Astrocyte (in vitro differentiated cells and primary cell): ENCODE data around the gene SCN2B. TPM values are rescaled to one million over a fixed set of nuclear protein-coding genes. Genes with fewer than 3 reads are reported as not detected.

Source experiments
- DNase-seq: peaks from one replicate; pipeline ENCODE4 v3.0.0-alpha.2; 2010; ENCODE audit warnings: low read depth
- FAIRE-seq: peaks from 2 replicates; lab custom pipeline; 2011; peaks lifted over from hg19 to GRCh38; lab: Jason Lieb, UNC
- H2AFZ ChIP-seq: 2 replicates; pipeline ENCODE4 v1.6.0; 2012; ENCODE audit warnings: low read depth, low read length, inconsistent platforms
- H3K27ac ChIP-seq: 2 replicates; pipeline ENCODE4 v1.5.1; 2011; ENCODE audit warnings: low read depth, low read length, inconsistent platforms
- H3K27me3 ChIP-seq: 2 replicates; pipeline ENCODE4 v1.6.0; 2011; ENCODE audit warnings: low read length, inconsistent platforms; ENCODE audit not compliant: insufficient read depth
- H3K36me3 ChIP-seq: 2 replicates; pipeline ENCODE4 v1.5.1; 2011; ENCODE audit warnings: low read length, inconsistent platforms; ENCODE audit not compliant: insufficient read depth
- H3K4me1 ChIP-seq: 2 replicates; pipeline ENCODE4 v1.5.1; 2011; ENCODE audit warnings: low read length, inconsistent platforms; ENCODE audit not compliant: insufficient read depth
- H3K4me2 ChIP-seq: 2 replicates; pipeline ENCODE4 v1.6.0; 2012; ENCODE audit warnings: low read length, inconsistent platforms
- H3K4me3 ChIP-seq: 2 replicates; pipeline ENCODE4 v1.5.1; 2011; ENCODE audit warnings: low read depth, mild to moderate bottlenecking, low read length, inconsistent platforms; ENCODE audit not compliant: insufficient read depth
- H3K79me2 ChIP-seq: 2 replicates; pipeline ENCODE4 v1.6.0; 2012; ENCODE audit warnings: mild to moderate bottlenecking, low read length, inconsistent platforms; ENCODE audit not compliant: insufficient read depth
- H3K9ac ChIP-seq: 2 replicates; pipeline ENCODE4 v1.6.0; 2012; ENCODE audit warnings: mild to moderate bottlenecking, low read length, inconsistent platforms
- H3K9me3 ChIP-seq: 2 replicates; pipeline ENCODE4 v1.5.1; 2012; ENCODE audit warnings: low read depth, mild to moderate bottlenecking, low read length, inconsistent platforms; ENCODE audit not compliant: insufficient read depth
- H4K20me1 ChIP-seq: 2 replicates; pipeline ENCODE4 v1.6.0; 2012; ENCODE audit warnings: low read length, inconsistent platforms; ENCODE audit not compliant: insufficient read depth
- H3K27ac Mint-ChIP-seq: one replicate; pipeline ENCODE4 v1.8.0; 2021; ENCODE audit warnings: mild to moderate bottlenecking, mixed read lengths; ENCODE audit not compliant: unreplicated experiment
- H3K27me3 Mint-ChIP-seq: one replicate; pipeline ENCODE4 v1.8.0; 2021; ENCODE audit warnings: low read depth, mixed read lengths; ENCODE audit not compliant: unreplicated experiment
- H3K36me3 Mint-ChIP-seq: one replicate; pipeline ENCODE4 v1.8.0; 2021; ENCODE audit warnings: low read depth, mixed read lengths; ENCODE audit not compliant: unreplicated experiment
- H3K4me1 Mint-ChIP-seq: one replicate; pipeline ENCODE4 v1.8.0; 2021; ENCODE audit warnings: low read depth, mixed read lengths; ENCODE audit not compliant: unreplicated experiment
- H3K4me3 Mint-ChIP-seq: one replicate; pipeline ENCODE4 v1.8.0; 2021; ENCODE audit warnings: mild to moderate bottlenecking, moderate library complexity, mixed read lengths; ENCODE audit not compliant: unreplicated experiment
- H3K9me3 Mint-ChIP-seq: one replicate; pipeline ENCODE4 v1.8.0; 2021; ENCODE audit warnings: mild to moderate bottlenecking, mixed read lengths; ENCODE audit not compliant: unreplicated experiment
- EZH2 ChIP-seq: IDR thresholded peaks from 2 replicates; pipeline ENCODE4 v1.6.1; 2012; ENCODE audit warnings: mild to moderate bottlenecking, low read length, inconsistent platforms; ENCODE audit not compliant: insufficient read depth
- total RNA-seq: library from RNA; stranded (reverse); gene quantifications from 2 replicates; pipeline ENCODE4 v1.2.1, GENCODE V29; 2021
- TF ChIP-seq, protein P1 (sequence below): IDR thresholded peaks from 2 replicates; pipeline ENCODE4 v1.5.1; 2011; ENCODE audit warnings: low read depth, mild to moderate bottlenecking, inconsistent platforms, low read length, moderate library complexity; ENCODE audit not compliant: insufficient read depth

SCN2B gene
- total RNA-seq, 1 donor from 2014 or later = 0.18 TPM

DNA sequence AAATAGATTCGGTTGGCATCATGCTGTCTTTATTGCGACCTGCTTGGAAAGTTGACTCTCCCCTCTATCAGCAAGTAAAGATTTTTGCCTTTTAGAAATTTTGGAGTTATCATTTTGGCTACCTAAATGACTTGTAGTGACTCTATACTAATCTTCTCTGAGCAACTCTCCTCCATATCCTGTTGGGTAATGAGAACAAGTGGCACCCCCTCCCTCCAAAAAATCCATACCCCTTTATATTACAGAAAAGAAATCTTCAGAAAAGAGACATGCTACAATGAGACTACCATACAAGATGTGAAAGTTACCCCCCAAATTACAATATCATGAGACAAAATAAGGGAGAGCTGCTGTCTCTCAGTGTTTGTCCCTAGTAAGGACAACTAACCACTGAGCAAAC is 47.1 kb upstream of the SCN2B start:
- Histone ChIP-seq H3K36me3 (no peaks in the 10 kb centered on the region), H3K4me3 (no peak overlapping the region), H3K4me2 (no peak overlapping the region), H3K27me3 (peaks cover 12% of the 10 kb centered on the region), H3K9me3 (no peaks in the 10 kb centered on the region), H4K20me1 (no peaks in the 10 kb centered on the region), H3K79me2 (no peaks in the 10 kb centered on the region), H3K4me1 (no peaks in the 10 kb centered on the region), H3K27ac (no peak overlapping the region), H2AFZ (no peak overlapping the region), H3K9ac (no peak overlapping the region)
- TF ChIP-seq EZH2 = no peak
- DNase-seq = no peak
- H3K27me3 Mint-ChIP-seq = peaks cover 9% of the 10 kb centered on the region
- no peak overlapping the region for H3K4me3 Mint-ChIP-seq
- H3K36me3 Mint-ChIP-seq = peaks cover 3% of the 10 kb centered on the region
- FAIRE-seq = no peak
- no peak overlapping the region for H3K27ac Mint-ChIP-seq
- H3K9me3 Mint-ChIP-seq = no peaks in the 10 kb centered on the region
- H3K4me1 Mint-ChIP-seq = no peaks in the 10 kb centered on the region

DNA sequence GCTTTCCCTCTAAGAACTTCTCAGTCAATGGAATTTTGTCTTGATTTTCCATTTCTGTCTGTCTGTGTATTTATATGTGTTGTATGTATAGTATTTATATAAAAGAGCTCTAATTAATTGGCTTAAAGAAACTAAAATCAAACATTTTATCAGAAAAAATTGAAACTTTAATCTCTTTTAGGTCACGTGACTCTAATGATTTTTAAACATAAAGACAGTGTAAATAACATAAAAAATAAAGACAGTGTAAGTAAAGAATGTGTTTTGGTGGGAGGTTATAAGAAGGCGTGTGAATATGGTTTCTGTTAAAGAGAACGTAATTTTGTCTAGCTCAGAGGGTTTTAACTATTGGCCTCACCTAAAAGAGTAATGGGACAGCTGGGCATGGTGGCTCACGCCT is 46.0 kb upstream of the SCN2B start:
- peaks cover 11% of the 10 kb centered on the region for H3K27me3 Mint-ChIP-seq
- peaks cover 3% of the 10 kb centered on the region for H3K36me3 Mint-ChIP-seq
- TF ChIP-seq, protein P1, sequence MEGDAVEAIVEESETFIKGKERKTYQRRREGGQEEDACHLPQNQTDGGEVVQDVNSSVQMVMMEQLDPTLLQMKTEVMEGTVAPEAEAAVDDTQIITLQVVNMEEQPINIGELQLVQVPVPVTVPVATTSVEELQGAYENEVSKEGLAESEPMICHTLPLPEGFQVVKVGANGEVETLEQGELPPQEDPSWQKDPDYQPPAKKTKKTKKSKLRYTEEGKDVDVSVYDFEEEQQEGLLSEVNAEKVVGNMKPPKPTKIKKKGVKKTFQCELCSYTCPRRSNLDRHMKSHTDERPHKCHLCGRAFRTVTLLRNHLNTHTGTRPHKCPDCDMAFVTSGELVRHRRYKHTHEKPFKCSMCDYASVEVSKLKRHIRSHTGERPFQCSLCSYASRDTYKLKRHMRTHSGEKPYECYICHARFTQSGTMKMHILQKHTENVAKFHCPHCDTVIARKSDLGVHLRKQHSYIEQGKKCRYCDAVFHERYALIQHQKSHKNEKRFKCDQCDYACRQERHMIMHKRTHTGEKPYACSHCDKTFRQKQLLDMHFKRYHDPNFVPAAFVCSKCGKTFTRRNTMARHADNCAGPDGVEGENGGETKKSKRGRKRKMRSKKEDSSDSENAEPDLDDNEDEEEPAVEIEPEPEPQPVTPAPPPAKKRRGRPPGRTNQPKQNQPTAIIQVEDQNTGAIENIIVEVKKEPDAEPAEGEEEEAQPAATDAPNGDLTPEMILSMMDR = no peak
- no peak overlapping the region for H3K4me3 ChIP-seq
- no peak overlapping the region for H3K27ac ChIP-seq
- H3K9ac ChIP-seq = no peak overlapping the region
- FAIRE-seq = no peak
- H4K20me1 ChIP-seq = no peaks in the 10 kb centered on the region
- no peaks in the 10 kb centered on the region for H3K79me2 ChIP-seq
- no peaks in the 10 kb centered on the region for H3K4me1 ChIP-seq
- H3K9me3 Mint-ChIP-seq = no peaks in the 10 kb centered on the region
- no peak overlapping the region for H3K4me3 Mint-ChIP-seq
- H3K4me2 ChIP-seq = no peak overlapping the region
- H3K9me3 ChIP-seq = no peaks in the 10 kb centered on the region
- peaks cover 12% of the 10 kb centered on the region for H3K27me3 ChIP-seq
- no peaks in the 10 kb centered on the region for H3K36me3 ChIP-seq
- DNase-seq = no peak
- H2AFZ ChIP-seq = no peak overlapping the region
- no peak overlapping the region for H3K27ac Mint-ChIP-seq
- no peaks in the 10 kb centered on the region for H3K4me1 Mint-ChIP-seq

DNA sequence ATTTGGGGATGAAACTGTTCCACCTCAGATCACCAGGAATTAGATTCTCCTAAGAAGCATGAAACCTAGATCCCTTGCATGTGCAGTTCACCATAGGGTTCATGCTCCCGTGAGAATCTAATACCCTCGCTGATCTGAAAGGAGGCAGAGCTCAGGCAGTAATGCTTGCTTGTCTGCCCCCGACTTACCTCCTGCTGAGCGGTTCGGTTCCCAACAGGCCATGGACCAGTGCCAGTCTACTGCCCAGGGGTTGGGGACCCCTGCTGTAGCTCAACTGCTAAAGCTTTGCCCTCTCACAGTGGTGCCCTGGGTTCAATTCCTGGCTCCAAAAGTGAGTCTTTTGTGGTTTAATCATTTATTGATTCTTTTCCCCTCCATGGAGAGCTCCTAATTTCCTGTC is 45.0 kb upstream of the SCN2B start:
- Mint-ChIP-seq H3K4me1 (no peaks in the 10 kb centered on the region), H3K9me3 (no peaks in the 10 kb centered on the region), H3K27ac (no peak overlapping the region), H3K36me3 (peaks cover 3% of the 10 kb centered on the region), H3K4me3 (no peak overlapping the region), H3K27me3 (peaks cover 13% of the 10 kb centered on the region)
- Histone ChIP-seq H4K20me1 (no peaks in the 10 kb centered on the region), H3K9ac (no peak overlapping the region), H2AFZ (no peak overlapping the region), H3K27me3 (peaks cover 14% of the 10 kb centered on the region), H3K4me1 (no peaks in the 10 kb centered on the region), H3K36me3 (no peaks in the 10 kb centered on the region), H3K9me3 (no peaks in the 10 kb centered on the region), H3K79me2 (no peaks in the 10 kb centered on the region), H3K27ac (no peak overlapping the region), H3K4me2 (no peak overlapping the region), H3K4me3 (no peak overlapping the region)
- TF ChIP-seq EZH2 = no peak
- TF ChIP-seq, protein P1 = no peak
- DNase-seq = no peak
- no peak for FAIRE-seq
